Sigmoid colon (tissue), 3 donors: ENCODE data around the gene LRRC2.

ENCODE experiments used
- CTCF ChIP-seq, 4 experiments: fragments of 450-650 bp in 3 of 4; fragments of 200-600 bp in 1 of 4; IDR thresholded peaks; one replicate each; pipeline ENCODE4 v1.5.1; 2016 to 2019; ENCODE audit warnings: antibody characterized with exemption in 4 of 4, mild to moderate bottlenecking in 3 of 4, moderate library complexity in 2 of 4
- POLR2A ChIP-seq, 2 donors: fragments of 450-650 bp; IDR thresholded peaks; one replicate each; pipeline ENCODE4 v1.6.1; 2016; ENCODE audit warnings: antibody characterized with exemption in 2 of 2, mild to moderate bottlenecking in 2 of 2, moderate library complexity in 2 of 2

- no peak for TF ChIP-seq CTCF (IDR thresholded peaks at IDR 0.05)
- TF ChIP-seq POLR2A (IDR thresholded peaks at IDR 0.05), result no peak
Observed at GRCh38 chr3:46580675-46581074, 14.6 kb upstream of the LRRC2 start.
